Natural killer cell (primary cell): ENCODE results near the gene UBE2I. TPM values are rescaled to one million over a fixed set of nuclear protein-coding genes. Genes with fewer than 3 reads are reported as not detected.

Source experiments
- ATAC-seq, 3 donors: fragments of 150-1000 bp in 2 of 3; fragments of 200-7000 bp in 1 of 3; cut with Tn5 transposase; 1 replicate in 1 of 3; 2 replicates in 2 of 3; pipeline ENCODE4 v1.10.0; 2021; ENCODE audit warnings: mild to moderate bottlenecking in 2 of 3, moderate library complexity in 2 of 3
- DNase-seq, 2 donors: peaks; one replicate each; pipeline versions ENCODE4 v3.0.0 to v3.0.0-alpha.2; 2013 to 2021; ENCODE audit warnings: mixed read lengths in 1 of 2
- H3K27ac ChIP-seq: one replicate; pipeline ENCODE4 v1.5.1; 2013; ENCODE audit warnings: mild to moderate bottlenecking, low read length
- H3K27me3 ChIP-seq: one replicate; pipeline ENCODE4 v1.6.1; 2013; ENCODE audit warnings: low read length; ENCODE audit not compliant: control insufficient read depth, insufficient read depth
- H3K36me3 ChIP-seq: one replicate; pipeline ENCODE4 v1.6.1; 2013; ENCODE audit warnings: low read length; ENCODE audit not compliant: control insufficient read depth, insufficient read depth
- H3K4me1 ChIP-seq: one replicate; pipeline ENCODE4 v1.6.1; 2013; ENCODE audit warnings: low read length; ENCODE audit not compliant: control insufficient read depth, insufficient read depth
- H3K4me3 ChIP-seq: one replicate; pipeline ENCODE4 v1.5.1; 2013; ENCODE audit warnings: low read length
- H3K9me3 ChIP-seq: one replicate; pipeline ENCODE4 v1.6.1; 2013; ENCODE audit warnings: low read length; ENCODE audit not compliant: control insufficient read depth, insufficient read depth
- H3K27ac Mint-ChIP-seq, 2 donors: one replicate each; pipeline ENCODE4 v1.8.0; 2022; ENCODE audit warnings: mild to moderate bottlenecking in 2 of 2, mixed read lengths in 2 of 2, moderate library complexity in 1 of 2
- H3K27me3 Mint-ChIP-seq, 2 donors: one replicate each; pipeline ENCODE4 v1.8.0; 2022; ENCODE audit warnings: low read depth in 2 of 2, mixed read lengths in 2 of 2
- H3K36me3 Mint-ChIP-seq: one replicate; pipeline ENCODE4 v1.8.0; 2022; ENCODE audit warnings: mixed read lengths
- H3K4me1 Mint-ChIP-seq, 2 donors: one replicate each; pipeline ENCODE4 v1.8.0; 2022; ENCODE audit warnings: mixed read lengths in 2 of 2
- H3K4me3 Mint-ChIP-seq: one replicate; pipeline ENCODE4 v1.8.0; 2022; ENCODE audit warnings: mild to moderate bottlenecking, moderate library complexity, mixed read lengths
- H3K9me3 Mint-ChIP-seq, 2 donors: one replicate each; pipeline ENCODE4 v1.8.0; 2022; ENCODE audit warnings: mixed read lengths in 2 of 2
- WGBS: methylation state at CpG from one replicate; pipeline ENCODE4 v1.1.7; 2013; ENCODE audit warnings: missing lambda C conversion rate; ENCODE audit not compliant: insufficient coverage; 5-methylcytosine and 5-hydroxymethylcytosine counted together
- intact Hi-C: fragments of 100-400 bp; cut with micrococcal nuclease; formaldehyde crosslinking; loops from one replicate; pipeline ENCODE4 v1.14.2; 2022
- total RNA-seq, 4 donors: library from RNA; stranded (reverse); fragments of 120-200 nt in 1 of 4; gene quantifications; one replicate each; pipeline versions ENCODE4 v1.2.3 to v1.2.4, GENCODE V29; 2013 to 2022
- TF ChIP-seq, protein P1 (sequence below): fragments of 200-600 bp; IDR thresholded peaks from one replicate; pipeline ENCODE4 v1.8.0; 2022; ENCODE audit warnings: antibody characterized with exemption

Gene UBE2I
- total RNA-seq, 3 donors from 2014 or later (not counting 1 experiment from before 2014, with no cell fraction given), result 367 to 412 (median 383) TPM

DNA sequence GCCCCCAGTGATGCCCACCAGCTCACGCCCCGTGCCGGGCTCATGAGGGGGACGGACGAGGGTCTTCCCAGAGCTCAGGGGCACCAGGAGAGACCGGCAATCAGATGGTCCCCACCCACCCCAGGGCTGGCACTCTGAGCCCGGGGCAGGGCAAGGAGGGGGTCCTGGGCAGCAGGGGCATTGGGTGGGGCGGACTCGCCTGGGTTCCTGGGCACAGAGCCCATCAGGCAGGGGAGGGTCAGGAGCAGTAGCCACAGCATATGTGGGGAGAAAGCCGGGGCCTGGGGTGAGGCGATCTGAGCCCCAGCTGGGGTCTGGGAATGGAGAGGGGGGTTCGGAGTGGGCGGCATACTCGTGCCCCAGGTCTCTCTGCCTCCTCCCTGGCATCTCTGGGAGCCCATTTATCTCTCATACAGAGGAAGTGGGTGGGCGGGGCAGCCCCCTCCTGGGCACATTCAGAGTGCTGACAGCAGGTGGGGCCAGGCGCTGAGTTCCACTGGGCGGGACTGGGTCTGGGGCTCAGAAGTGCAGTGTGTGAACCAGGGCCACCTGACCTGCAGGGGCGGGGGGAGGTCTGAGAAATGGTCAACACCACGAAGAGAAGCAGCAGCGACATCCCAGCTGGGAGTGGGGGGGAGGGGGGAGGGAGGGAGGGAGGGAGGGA is 20.5 kb upstream of the UBE2I start:
- Mint-ChIP-seq H3K27ac (no peak overlapping the region), H3K9me3 (no peaks in the 10 kb centered on the region), H3K4me3 (no peak overlapping the region), H3K4me1 (no peaks in the 10 kb centered on the region), H3K27me3 (peaks cover 24 to 35% of the 10 kb centered on the region in 2 donors), H3K36me3 (no peaks in the 10 kb centered on the region)
- peaks cover 8% of the 10 kb centered on the region for H3K27me3 ChIP-seq
- no peaks in the 10 kb centered on the region for H3K36me3 ChIP-seq
- 54% methylated on average over 17 of the region's 20 CpGs for WGBS
- no peak overlapping the region for H3K27ac ChIP-seq
- H3K9me3 ChIP-seq, result no peaks in the 10 kb centered on the region
- H3K4me3 ChIP-seq, result no peak overlapping the region
- peaks cover 5% of the 10 kb centered on the region for H3K4me1 ChIP-seq
- intact Hi-C loops, result no loop called here
- ATAC-seq (no peak), DNase-seq (peak in 1 of 2 donors; percentile 35)
- TF ChIP-seq, protein P1, sequence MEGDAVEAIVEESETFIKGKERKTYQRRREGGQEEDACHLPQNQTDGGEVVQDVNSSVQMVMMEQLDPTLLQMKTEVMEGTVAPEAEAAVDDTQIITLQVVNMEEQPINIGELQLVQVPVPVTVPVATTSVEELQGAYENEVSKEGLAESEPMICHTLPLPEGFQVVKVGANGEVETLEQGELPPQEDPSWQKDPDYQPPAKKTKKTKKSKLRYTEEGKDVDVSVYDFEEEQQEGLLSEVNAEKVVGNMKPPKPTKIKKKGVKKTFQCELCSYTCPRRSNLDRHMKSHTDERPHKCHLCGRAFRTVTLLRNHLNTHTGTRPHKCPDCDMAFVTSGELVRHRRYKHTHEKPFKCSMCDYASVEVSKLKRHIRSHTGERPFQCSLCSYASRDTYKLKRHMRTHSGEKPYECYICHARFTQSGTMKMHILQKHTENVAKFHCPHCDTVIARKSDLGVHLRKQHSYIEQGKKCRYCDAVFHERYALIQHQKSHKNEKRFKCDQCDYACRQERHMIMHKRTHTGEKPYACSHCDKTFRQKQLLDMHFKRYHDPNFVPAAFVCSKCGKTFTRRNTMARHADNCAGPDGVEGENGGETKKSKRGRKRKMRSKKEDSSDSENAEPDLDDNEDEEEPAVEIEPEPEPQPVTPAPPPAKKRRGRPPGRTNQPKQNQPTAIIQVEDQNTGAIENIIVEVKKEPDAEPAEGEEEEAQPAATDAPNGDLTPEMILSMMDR, result no peak

DNA sequence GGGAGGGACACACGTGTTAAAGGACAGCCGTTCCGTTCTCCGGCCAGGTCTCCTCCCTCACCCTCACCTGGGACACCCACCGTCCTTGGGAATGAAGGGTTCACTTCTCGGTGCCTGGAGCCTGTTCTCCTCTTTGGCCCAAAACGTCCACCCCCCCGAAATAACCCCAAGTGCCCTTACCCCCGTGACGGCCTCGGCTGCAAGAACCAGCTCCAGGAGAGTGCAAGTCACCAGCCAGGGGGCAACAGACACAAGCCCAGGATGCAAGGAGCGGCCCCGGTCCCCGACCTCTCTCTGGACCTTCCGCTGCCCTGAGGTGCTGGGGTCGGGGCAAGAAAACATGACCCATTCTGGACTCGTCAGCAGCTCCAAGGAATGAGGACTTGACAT is 20.0 kb upstream of the UBE2I start:
- Histone ChIP-seq H3K4me3 (no peak overlapping the region), H3K36me3 (no peaks in the 10 kb centered on the region), H3K4me1 (peaks cover 5% of the 10 kb centered on the region), H3K27me3 (peaks cover 8% of the 10 kb centered on the region), H3K27ac (no peak overlapping the region), H3K9me3 (no peaks in the 10 kb centered on the region)
- Mint-ChIP-seq H3K36me3 (no peaks in the 10 kb centered on the region), H3K4me3 (no peak overlapping the region), H3K27me3 (peaks cover 29 to 40% of the 10 kb centered on the region in 2 donors), H3K4me1 (no peaks in the 10 kb centered on the region), H3K9me3 (no peaks in the 10 kb centered on the region), H3K27ac (no peak overlapping the region)
- DNase-seq (no peak), ATAC-seq (no peak)
- TF ChIP-seq, protein P1, result no peak
- 11% methylated on average over 16 of the region's 17 CpGs for WGBS
- intact Hi-C loops, result no loop called here

GRCh38 chr16:1290063-1290501 is 19.4 kb upstream of the UBE2I start:
- Histone ChIP-seq H3K9me3 (no peaks in the 10 kb centered on the region), H3K27me3 (peaks cover 8% of the 10 kb centered on the region), H3K27ac (no peak overlapping the region), H3K4me3 (no peak overlapping the region), H3K4me1 (peaks cover 5% of the 10 kb centered on the region), H3K36me3 (no peaks in the 10 kb centered on the region)
- intact Hi-C loops, result no loop called here
- Mint-ChIP-seq H3K27me3 (peaks cover 31 to 42% of the 10 kb centered on the region in 2 donors), H3K4me3 (no peak overlapping the region), H3K4me1 (no peaks in the 10 kb centered on the region), H3K9me3 (no peaks in the 10 kb centered on the region), H3K36me3 (no peaks in the 10 kb centered on the region), H3K27ac (no peak overlapping the region)
- DNase-seq, result no peak
- WGBS, result 19% methylated on average over 21 of the region's 22 CpGs
- TF ChIP-seq, protein P1, result no peak
- ATAC-seq, result peak in 1 of 3 donors; percentile 44
